ENCODE results near the gene KCTD15. TPM values are rescaled to one million over a fixed set of nuclear protein-coding genes. Genes with fewer than 3 reads are reported as not detected.

Gene KCTD15
- total RNA-seq, 4 donors from 2014 or later = 6.7 to 51.0 (median 22.1) TPM

DNA sequence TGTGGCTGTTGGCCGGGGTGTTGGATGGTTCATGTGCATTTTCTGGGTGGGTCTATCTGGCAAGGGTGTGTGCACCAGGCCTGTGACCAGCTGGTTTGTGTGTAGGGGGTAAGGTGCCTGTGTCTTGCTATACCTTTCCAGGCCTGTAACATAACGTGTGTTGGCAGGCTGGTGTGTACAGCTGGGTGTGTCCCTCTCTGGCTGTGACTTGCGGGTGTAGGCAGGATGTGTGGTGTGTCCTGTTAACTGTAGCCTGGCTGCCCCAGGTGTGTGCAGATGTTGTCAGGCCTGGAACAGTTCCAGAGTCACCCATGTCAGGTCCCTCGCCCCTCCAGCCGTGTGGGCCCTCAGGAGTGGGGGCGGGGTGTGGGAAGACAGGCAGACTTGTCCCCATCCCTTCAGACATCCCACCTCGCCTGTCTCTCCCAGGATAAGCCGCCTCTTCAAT, 9.8 kb downstream of the KCTD15 start:
- WGBS, 2 donors = 77 to 79% methylated on average over 8 of the region's 8 CpGs
- no peak for DNase-seq (ENCODE audit: low spot score in 2 of 2)
- H3K27ac ChIP-seq = no peak overlapping the region
- no peak overlapping the region for H3K4me3 ChIP-seq
- no peaks in the 10 kb centered on the region for H3K9me3 ChIP-seq
- peaks cover 0 to 96% (median 0%) of the 10 kb centered on the region in 3 donors for H3K36me3 ChIP-seq
- TF ChIP-seq POLR2A (IDR thresholded peaks at IDR 0.05) (no peak), EP300 (IDR thresholded peaks at IDR 0.05) (no peak)
- TF ChIP-seq, protein P1, sequence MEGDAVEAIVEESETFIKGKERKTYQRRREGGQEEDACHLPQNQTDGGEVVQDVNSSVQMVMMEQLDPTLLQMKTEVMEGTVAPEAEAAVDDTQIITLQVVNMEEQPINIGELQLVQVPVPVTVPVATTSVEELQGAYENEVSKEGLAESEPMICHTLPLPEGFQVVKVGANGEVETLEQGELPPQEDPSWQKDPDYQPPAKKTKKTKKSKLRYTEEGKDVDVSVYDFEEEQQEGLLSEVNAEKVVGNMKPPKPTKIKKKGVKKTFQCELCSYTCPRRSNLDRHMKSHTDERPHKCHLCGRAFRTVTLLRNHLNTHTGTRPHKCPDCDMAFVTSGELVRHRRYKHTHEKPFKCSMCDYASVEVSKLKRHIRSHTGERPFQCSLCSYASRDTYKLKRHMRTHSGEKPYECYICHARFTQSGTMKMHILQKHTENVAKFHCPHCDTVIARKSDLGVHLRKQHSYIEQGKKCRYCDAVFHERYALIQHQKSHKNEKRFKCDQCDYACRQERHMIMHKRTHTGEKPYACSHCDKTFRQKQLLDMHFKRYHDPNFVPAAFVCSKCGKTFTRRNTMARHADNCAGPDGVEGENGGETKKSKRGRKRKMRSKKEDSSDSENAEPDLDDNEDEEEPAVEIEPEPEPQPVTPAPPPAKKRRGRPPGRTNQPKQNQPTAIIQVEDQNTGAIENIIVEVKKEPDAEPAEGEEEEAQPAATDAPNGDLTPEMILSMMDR (IDR thresholded peaks at IDR 0.05) = no peak
- H3K4me1 ChIP-seq = peaks cover 0 to 3% (median 0%) of the 10 kb centered on the region in 4 donors
- no peaks in the 10 kb centered on the region for H3K27me3 ChIP-seq

DNA sequence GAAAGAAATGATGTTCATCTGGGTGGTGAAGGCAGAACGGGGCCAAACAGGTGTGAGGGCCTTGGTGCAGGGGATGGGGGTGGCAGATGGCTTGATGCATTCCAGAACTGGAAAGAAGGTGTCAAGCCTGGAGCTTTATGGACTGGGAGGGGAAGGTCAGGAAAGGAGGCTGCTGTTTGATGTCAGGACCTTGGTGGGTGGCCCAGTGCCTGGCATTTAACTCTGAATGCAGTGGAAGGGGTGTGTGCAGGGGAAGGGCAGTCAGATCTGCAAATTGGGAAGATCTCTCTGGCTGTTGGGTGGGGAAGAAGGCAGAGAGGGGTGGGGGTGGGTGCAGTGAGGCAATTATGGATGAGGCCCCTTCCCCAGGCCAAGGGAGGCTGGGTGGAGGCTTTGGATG, 11.7 kb downstream of the KCTD15 start:
- Histone ChIP-seq H3K36me3 (peaks cover 0 to 96% (median 0%) of the 10 kb centered on the region in 3 donors), H3K4me1 (peaks cover 0 to 3% (median 0%) of the 10 kb centered on the region in 4 donors), H3K27me3 (no peaks in the 10 kb centered on the region), H3K4me3 (no peak overlapping the region), H3K9me3 (no peaks in the 10 kb centered on the region), H3K27ac (no peak overlapping the region)
- TF ChIP-seq POLR2A (IDR thresholded peaks at IDR 0.05) (no peak), EP300 (IDR thresholded peaks at IDR 0.05) (no peak)
- TF ChIP-seq, protein P1 (IDR thresholded peaks at IDR 0.05) = no peak
- whole genome bisulfite sequencing, 2 donors = 61 to 75% methylated on average over 1 of the region's 1 CpG
- no peak for DNase-seq (ENCODE audit: low spot score in 2 of 2)

- no peak overlapping the region for H3K4me3 ChIP-seq
- no peak overlapping the region for H3K27ac ChIP-seq
- no peak for DNase-seq (ENCODE audit: low spot score in 2 of 2)
- no peak for TF ChIP-seq POLR2A (IDR thresholded peaks at IDR 0.05)
- TF ChIP-seq, protein P1 (IDR thresholded peaks at IDR 0.05) = no peak
- TF ChIP-seq EP300 (IDR thresholded peaks at IDR 0.05) = no peak
- 64 to 83% methylated on average over 5 to 6 of the region's 6 CpGs for WGBS, 2 donors
- no peaks in the 10 kb centered on the region for H3K9me3 ChIP-seq
- no peaks in the 10 kb centered on the region for H3K27me3 ChIP-seq
- H3K36me3 ChIP-seq = peaks cover 0 to 94% (median 0%) of the 10 kb centered on the region in 3 donors
- H3K4me1 ChIP-seq = no peaks in the 10 kb centered on the region
These were observed 13.3 kb downstream of the KCTD15 start for GRCh38 chr19:33809960-33810359.

GRCh38 chr19:33810821-33811220, 14.2 kb downstream of the KCTD15 start:
- H3K27me3 ChIP-seq = no peaks in the 10 kb centered on the region
- no peaks in the 10 kb centered on the region for H3K9me3 ChIP-seq
- TF ChIP-seq, protein P1 (IDR thresholded peaks at IDR 0.05) = no peak
- TF ChIP-seq EP300 (IDR thresholded peaks at IDR 0.05) (no peak), POLR2A (IDR thresholded peaks at IDR 0.05) (no peak)
- no peak overlapping the region for H3K27ac ChIP-seq
- no peaks in the 10 kb centered on the region for H3K4me1 ChIP-seq
- peaks cover 0 to 86% (median 0%) of the 10 kb centered on the region in 3 donors for H3K36me3 ChIP-seq
- no peak for DNase-seq (ENCODE audit: low spot score in 2 of 2)
- 89 to 96% methylated on average over 11 of the region's 11 CpGs for WGBS, 2 donors
- H3K4me3 ChIP-seq = no peak overlapping the region

GRCh38 chr19:33811246-33811645, 14.6 kb downstream of the KCTD15 start:
- Histone ChIP-seq H3K4me3 (no peak overlapping the region), H3K36me3 (peaks cover 0 to 81% (median 0%) of the 10 kb centered on the region in 3 donors), H3K9me3 (no peaks in the 10 kb centered on the region), H3K27me3 (no peaks in the 10 kb centered on the region), H3K27ac (no peak overlapping the region), H3K4me1 (no peaks in the 10 kb centered on the region)
- WGBS, 2 donors = 95 to 96% methylated on average over 36 to 41 of the region's 41 CpGs
- DNase-seq (ENCODE audit: low spot score in 2 of 2) = no peak
- TF ChIP-seq, protein P1 (IDR thresholded peaks at IDR 0.05) = no peak
- no peak for TF ChIP-seq EP300 (IDR thresholded peaks at IDR 0.05)

All from tibial nerve (tissue), 4 donors.